WTC11 (cell line): ENCODE results near the gene CWH43. TPM values are rescaled to one million over a fixed set of nuclear protein-coding genes. Genes with fewer than 3 reads are reported as not detected.

Experiments used
- ATAC-seq: fragments of 200-7000 bp; cut with Tn5 transposase; 2 replicates; pipeline ENCODE4 v1.10.0; 2021; ENCODE audit warnings: mild to moderate bottlenecking, moderate library complexity
- CTCF ChIA-PET: fragments of 300-600 bp; sonication (Branson Sonifier 250); formaldehyde crosslinking; loops from one replicate; lab custom pipeline; 2021; ENCODE audit warnings: antibody characterized with exemption; lab: Charles Lee
- POLR2A ChIA-PET: fragments of 350-600 bp; sonication (Branson Sonifier 250); formaldehyde crosslinking; loops from one replicate; lab custom pipeline; 2021; ENCODE audit warnings: antibody characterized with exemption; lab: Charles Lee
- DNase-seq: peaks from one replicate; pipeline ENCODE4 v3.0.0; 2021; ENCODE audit warnings: low spot score
- H3K27ac Mint-ChIP-seq: 2 replicates; pipeline ENCODE4 v1.8.0; 2021; ENCODE audit warnings: mixed read lengths
- H3K27me3 Mint-ChIP-seq: 2 replicates; pipeline ENCODE4 v1.8.0; 2021; ENCODE audit warnings: low read depth, mild to moderate bottlenecking, moderate library complexity, mixed read lengths
- H3K36me3 Mint-ChIP-seq: 2 replicates; pipeline ENCODE4 v1.8.0; 2021; ENCODE audit warnings: mixed read lengths
- H3K4me1 Mint-ChIP-seq: 2 replicates; pipeline ENCODE4 v1.8.0; 2022; ENCODE audit warnings: mixed read lengths
- H3K4me3 Mint-ChIP-seq: 2 replicates; pipeline ENCODE4 v1.8.0; 2021; ENCODE audit warnings: mild to moderate bottlenecking, moderate library complexity, mixed read lengths
- H3K9me3 Mint-ChIP-seq: 2 replicates; pipeline ENCODE4 v1.8.0; 2021; ENCODE audit warnings: mixed read lengths
- CBFB ChIP-seq: sonication (generic); formaldehyde crosslinking; IDR thresholded peaks from 2 replicates; pipeline ENCODE4 v1.8.1; 2022; ENCODE audit warnings: mild to moderate bottlenecking, low read depth, missing genetic modification reagents
- ELF4 ChIP-seq: sonication (generic); formaldehyde crosslinking; IDR thresholded peaks from 2 replicates; pipeline ENCODE4 v1.8.1; 2022; ENCODE audit warnings: low read depth, mild to moderate bottlenecking, moderate library complexity, missing genetic modification reagents
- ETV6 ChIP-seq: sonication (generic); formaldehyde crosslinking; IDR thresholded peaks from 2 replicates; pipeline ENCODE4 v1.8.1; 2022; ENCODE audit warnings: mild to moderate bottlenecking, missing genetic modification reagents
- FOXJ3 ChIP-seq: sonication (generic); formaldehyde crosslinking; IDR thresholded peaks from 2 replicates; pipeline ENCODE4 v1.9.0; 2021; ENCODE audit warnings: missing genetic modification reagents, mild to moderate bottlenecking, borderline replicate concordance
- FOXK1 ChIP-seq: sonication (generic); formaldehyde crosslinking; IDR thresholded peaks from 2 replicates; pipeline ENCODE4 v1.8.0; 2022; ENCODE audit warnings: mild to moderate bottlenecking, moderate library complexity, missing genetic modification reagents
- FOXP1 ChIP-seq: sonication (generic); formaldehyde crosslinking; IDR thresholded peaks from 2 replicates; pipeline ENCODE4 v1.8.0; 2022; ENCODE audit warnings: missing genetic modification reagents, mild to moderate bottlenecking, moderate library complexity, borderline replicate concordance
- GABPB1 ChIP-seq: sonication (generic); formaldehyde crosslinking; IDR thresholded peaks from 2 replicates; pipeline ENCODE4 v1.8.1; 2023; ENCODE audit warnings: mild to moderate bottlenecking, missing genetic modification reagents
- GRHL2 ChIP-seq: fragments of 250-450 bp; sonication (Bioruptor Pico); IDR thresholded peaks from 2 replicates; pipeline ENCODE4 v1.8.0; 2022; ENCODE audit warnings: mild to moderate bottlenecking, moderate library complexity; ENCODE audit not compliant: insufficient replicate concordance, severe bottlenecking
- MXD4 ChIP-seq: fragments of 250-450 bp; sonication (Bioruptor Pico); IDR thresholded peaks from 2 replicates; pipeline ENCODE4 v1.8.0; 2021; ENCODE audit warnings: mild to moderate bottlenecking, moderate library complexity, borderline replicate concordance
- NFE2L1 ChIP-seq: sonication (generic); formaldehyde crosslinking; IDR thresholded peaks from 2 replicates; pipeline ENCODE4 v1.8.1; 2023; ENCODE audit warnings: missing genetic modification reagents
- NR1H2 ChIP-seq: sonication (generic); formaldehyde crosslinking; IDR thresholded peaks from 2 replicates; pipeline ENCODE4 v1.9.0; 2021; ENCODE audit warnings: mild to moderate bottlenecking, moderate library complexity, missing genetic modification reagents
- RORB ChIP-seq: fragments of 250-450 bp; sonication (Bioruptor Pico); IDR thresholded peaks from 2 replicates; pipeline ENCODE4 v1.9.0; 2021; ENCODE audit warnings: mild to moderate bottlenecking
- SMAD4 ChIP-seq: sonication (generic); formaldehyde crosslinking; IDR thresholded peaks from 2 replicates; pipeline ENCODE4 v1.8.0; 2022; ENCODE audit warnings: mild to moderate bottlenecking, missing genetic modification reagents
- USF2 ChIP-seq: sonication (generic); formaldehyde crosslinking; IDR thresholded peaks from 2 replicates; pipeline ENCODE4 v1.8.1; 2023; ENCODE audit warnings: mild to moderate bottlenecking, missing genetic modification reagents, moderate library complexity
- ZNF232 ChIP-seq: sonication (generic); formaldehyde crosslinking; IDR thresholded peaks from 2 replicates; pipeline ENCODE4 v1.8.0; 2022; ENCODE audit warnings: mild to moderate bottlenecking, missing genetic modification reagents
- ZNF263 ChIP-seq: sonication (generic); formaldehyde crosslinking; IDR thresholded peaks from 2 replicates; pipeline ENCODE4 v1.8.1; 2022; ENCODE audit warnings: low read depth, mild to moderate bottlenecking, moderate library complexity, missing genetic modification reagents
- ZNF396 ChIP-seq: fragments of 250-450 bp; sonication (Bioruptor Pico); IDR thresholded peaks from 2 replicates; pipeline ENCODE4 v1.8.0; 2021; ENCODE audit warnings: mild to moderate bottlenecking, moderate library complexity, borderline replicate concordance
- ZNF416 ChIP-seq: fragments of 250-450 bp; sonication (Bioruptor Pico); IDR thresholded peaks from 2 replicates; pipeline ENCODE4 v1.9.0; 2021; ENCODE audit warnings: mild to moderate bottlenecking, inconsistent platforms
- total RNA-seq: library from RNA; stranded (reverse); gene quantifications from 3 replicates; pipeline ENCODE4 v1.2.3, GENCODE V29; 2021
- TF ChIP-seq, protein P1 (sequence below): sonication (generic); formaldehyde crosslinking; IDR thresholded peaks from 2 replicates; pipeline ENCODE4 v1.8.1; 2023; ENCODE audit warnings: mild to moderate bottlenecking, missing genetic modification reagents, moderate library complexity
- TF ChIP-seq, protein P2 (sequence below): fragments of 250-450 bp; sonication (Bioruptor Pico); IDR thresholded peaks from 2 replicates; pipeline ENCODE4 v1.9.0; 2021; ENCODE audit warnings: mild to moderate bottlenecking, borderline replicate concordance

The CWH43 gene
- total RNA-seq, 1 experiment from 2014 or later, result not detected

- peak; percentile 26 for DNase-seq
- no peak overlapping the region for H3K27ac Mint-ChIP-seq
- ChIA-PET POLR2A (no interaction called here), CTCF (interaction anchor here (1.2 kb wide), 1 partner anchor 23 kb away, joined by 3 read pairs; no protein-coding TSS in a partner anchor)
- H3K27me3 Mint-ChIP-seq, result 0 out of 2 replicates have a peak, but pooled peaks cover 6% of the 10 kb centered on the region
- ATAC-seq, result no peak
- no peak overlapping the region for H3K4me3 Mint-ChIP-seq
- H3K9me3 Mint-ChIP-seq, result peaks cover 5% of the 10 kb centered on the region; the same call in 1 of the 2 replicates
- peaks cover under 1% of the 10 kb centered on the region; the same call in 1 of the 2 replicates for H3K4me1 Mint-ChIP-seq
- TF ChIP-seq FOXJ3 (CRISPR knock-in tag) (no peak), GRHL2 (no peak), ELF4 (no peak), GABPB1 (no peak), SMAD4 (CRISPR knock-in tag) (no peak), ETV6 (no peak), RORB (CRISPR knock-in tag) (no peak), MXD4 (CRISPR knock-in tag) (no peak), ZNF396 (CRISPR knock-in tag) (no peak), ZNF416 (no peak), NR1H2 (no peak)
- TF ChIP-seq, protein P1, sequence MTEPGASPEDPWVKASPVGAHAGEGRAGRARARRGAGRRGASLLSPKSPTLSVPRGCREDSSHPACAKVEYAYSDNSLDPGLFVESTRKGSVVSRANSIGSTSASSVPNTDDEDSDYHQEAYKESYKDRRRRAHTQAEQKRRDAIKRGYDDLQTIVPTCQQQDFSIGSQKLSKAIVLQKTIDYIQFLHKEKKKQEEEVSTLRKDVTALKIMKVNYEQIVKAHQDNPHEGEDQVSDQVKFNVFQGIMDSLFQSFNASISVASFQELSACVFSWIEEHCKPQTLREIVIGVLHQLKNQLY (CRISPR knock-in tag), result no peak
- TF ChIP-seq, protein P2, sequence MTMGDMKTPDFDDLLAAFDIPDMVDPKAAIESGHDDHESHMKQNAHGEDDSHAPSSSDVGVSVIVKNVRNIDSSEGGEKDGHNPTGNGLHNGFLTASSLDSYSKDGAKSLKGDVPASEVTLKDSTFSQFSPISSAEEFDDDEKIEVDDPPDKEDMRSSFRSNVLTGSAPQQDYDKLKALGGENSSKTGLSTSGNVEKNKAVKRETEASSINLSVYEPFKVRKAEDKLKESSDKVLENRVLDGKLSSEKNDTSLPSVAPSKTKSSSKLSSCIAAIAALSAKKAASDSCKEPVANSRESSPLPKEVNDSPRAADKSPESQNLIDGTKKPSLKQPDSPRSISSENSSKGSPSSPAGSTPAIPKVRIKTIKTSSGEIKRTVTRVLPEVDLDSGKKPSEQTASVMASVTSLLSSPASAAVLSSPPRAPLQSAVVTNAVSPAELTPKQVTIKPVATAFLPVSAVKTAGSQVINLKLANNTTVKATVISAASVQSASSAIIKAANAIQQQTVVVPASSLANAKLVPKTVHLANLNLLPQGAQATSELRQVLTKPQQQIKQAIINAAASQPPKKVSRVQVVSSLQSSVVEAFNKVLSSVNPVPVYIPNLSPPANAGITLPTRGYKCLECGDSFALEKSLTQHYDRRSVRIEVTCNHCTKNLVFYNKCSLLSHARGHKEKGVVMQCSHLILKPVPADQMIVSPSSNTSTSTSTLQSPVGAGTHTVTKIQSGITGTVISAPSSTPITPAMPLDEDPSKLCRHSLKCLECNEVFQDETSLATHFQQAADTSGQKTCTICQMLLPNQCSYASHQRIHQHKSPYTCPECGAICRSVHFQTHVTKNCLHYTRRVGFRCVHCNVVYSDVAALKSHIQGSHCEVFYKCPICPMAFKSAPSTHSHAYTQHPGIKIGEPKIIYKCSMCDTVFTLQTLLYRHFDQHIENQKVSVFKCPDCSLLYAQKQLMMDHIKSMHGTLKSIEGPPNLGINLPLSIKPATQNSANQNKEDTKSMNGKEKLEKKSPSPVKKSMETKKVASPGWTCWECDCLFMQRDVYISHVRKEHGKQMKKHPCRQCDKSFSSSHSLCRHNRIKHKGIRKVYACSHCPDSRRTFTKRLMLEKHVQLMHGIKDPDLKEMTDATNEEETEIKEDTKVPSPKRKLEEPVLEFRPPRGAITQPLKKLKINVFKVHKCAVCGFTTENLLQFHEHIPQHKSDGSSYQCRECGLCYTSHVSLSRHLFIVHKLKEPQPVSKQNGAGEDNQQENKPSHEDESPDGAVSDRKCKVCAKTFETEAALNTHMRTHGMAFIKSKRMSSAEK (CRISPR knock-in tag), result no peak
- TF ChIP-seq, all 79 proteins: peak for 0
- no peaks in the 10 kb centered on the region for H3K36me3 Mint-ChIP-seq
Measured at GRCh38 chr4:48967631-48968030, 18.4 kb upstream of the CWH43 start.

DNA sequence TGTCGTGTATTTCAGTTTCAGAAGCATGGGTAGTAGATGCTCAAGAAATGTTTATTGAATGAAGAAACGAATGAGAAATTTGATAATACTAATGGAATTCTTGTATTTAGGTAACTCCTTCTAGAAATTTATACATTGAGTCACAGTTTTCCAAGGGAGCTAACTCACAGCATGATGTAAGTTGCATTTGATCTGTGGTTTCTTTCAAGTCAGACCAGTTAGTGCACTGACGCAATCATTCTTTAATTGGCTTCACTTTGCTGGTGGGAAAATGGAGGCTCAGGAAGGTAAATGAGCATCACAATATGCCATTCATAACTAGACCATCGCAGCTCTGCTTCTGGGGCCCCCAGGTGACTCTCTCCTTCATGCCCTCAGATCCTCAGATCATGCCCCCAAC is 17.3 kb upstream of the CWH43 start:
- Mint-ChIP-seq H3K4me3 (no peak overlapping the region), H3K27ac (no peak overlapping the region), H3K4me1 (no peaks in the 10 kb centered on the region), H3K9me3 (peaks cover 5% of the 10 kb centered on the region; the same call in 1 of the 2 replicates), H3K36me3 (no peaks in the 10 kb centered on the region), H3K27me3 (peaks cover 6% of the 10 kb centered on the region; the same call in 1 of the 2 replicates)
- ChIA-PET POLR2A (no interaction called here), CTCF (interaction anchor here (1.2 kb wide), 1 partner anchor 25 kb away, joined by 3 read pairs; no protein-coding TSS in a partner anchor)
- no peak for TF ChIP-seq CBFB (CRISPR knock-in tag)
- TF ChIP-seq ZNF232 (CRISPR knock-in tag), result no peak
- TF ChIP-seq NFE2L1 (CRISPR knock-in tag), result no peak
- TF ChIP-seq FOXK1 (CRISPR knock-in tag), result no peak
- no peak for TF ChIP-seq FOXP1 (CRISPR knock-in tag)
- TF ChIP-seq USF2, result no peak
- no peak for TF ChIP-seq ZNF263 (CRISPR knock-in tag)
- ATAC-seq, result no peak
- no peak for DNase-seq
